Tibial nerve (tissue), 4 donors: ENCODE results near the gene NLRP1.

Experiments used
- EP300 ChIP-seq, 2 donors: sonication (generic); formaldehyde crosslinking; IDR thresholded peaks; one replicate each; pipeline ENCODE4 v1.6.1; 2017; ENCODE audit warnings: antibody characterized with exemption in 2 of 2, mild to moderate bottlenecking in 1 of 2
- POLR2A ChIP-seq, 2 donors: fragments of 450-650 bp; IDR thresholded peaks; one replicate each; pipeline ENCODE4 v1.6.1; 2017; ENCODE audit warnings: antibody characterized with exemption in 2 of 2, mild to moderate bottlenecking in 2 of 2, moderate library complexity in 2 of 2
- TF ChIP-seq, protein P1 (sequence below), 5 experiments: fragments of 200-600 bp in 3 of 5; fragments of 450-650 bp in 2 of 5; sonication (generic) in 3 of 5; IDR thresholded peaks; one replicate each; pipeline ENCODE4 v1.5.1; 2016 to 2019; ENCODE audit warnings: antibody characterized with exemption in 5 of 5, mild to moderate bottlenecking in 3 of 5, moderate library complexity in 2 of 5

DNA sequence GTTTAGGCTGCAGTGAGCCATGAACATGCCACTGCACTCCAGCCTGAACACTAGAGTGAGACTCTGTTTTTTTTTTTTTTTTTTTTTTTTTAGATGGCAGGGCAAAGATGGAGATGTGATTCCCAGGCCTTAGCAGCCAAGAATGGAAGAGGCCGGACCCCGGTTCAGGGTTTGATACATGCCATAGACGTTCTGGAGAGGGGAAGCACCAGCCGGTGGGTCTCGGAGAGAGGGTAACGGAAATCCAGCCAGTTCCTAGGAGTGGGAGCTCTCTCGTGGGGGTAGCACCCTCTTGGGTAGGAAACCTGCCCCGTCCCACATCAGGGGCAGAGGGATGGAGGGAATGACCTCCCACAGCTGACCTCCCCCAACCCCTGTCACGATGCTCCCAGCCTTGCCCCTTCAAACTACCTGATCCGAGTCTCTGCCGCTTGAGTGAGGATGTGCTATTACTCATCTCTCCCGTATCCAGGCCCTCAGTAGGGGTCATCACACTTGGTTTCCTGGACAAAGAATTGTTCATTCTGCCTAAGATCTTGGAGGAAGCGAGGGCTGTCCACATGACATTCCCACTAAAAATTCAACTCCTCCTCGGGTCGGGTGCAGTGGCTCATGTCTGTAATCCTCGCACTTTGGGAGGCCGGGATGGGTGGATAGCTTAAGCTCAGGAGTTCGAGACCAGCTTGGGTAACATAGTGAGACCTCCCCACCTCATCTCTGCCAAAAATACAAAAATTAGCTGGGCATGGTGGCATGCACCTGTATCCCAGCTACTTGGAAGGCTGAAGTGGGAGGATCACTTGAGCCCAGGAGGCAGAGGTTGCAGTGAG, 50.6 kb downstream of the NLRP1 start:
- TF ChIP-seq EP300 (IDR thresholded peaks at IDR 0.05) (no peak), POLR2A (IDR thresholded peaks at IDR 0.05) (no peak)
- TF ChIP-seq, protein P1, sequence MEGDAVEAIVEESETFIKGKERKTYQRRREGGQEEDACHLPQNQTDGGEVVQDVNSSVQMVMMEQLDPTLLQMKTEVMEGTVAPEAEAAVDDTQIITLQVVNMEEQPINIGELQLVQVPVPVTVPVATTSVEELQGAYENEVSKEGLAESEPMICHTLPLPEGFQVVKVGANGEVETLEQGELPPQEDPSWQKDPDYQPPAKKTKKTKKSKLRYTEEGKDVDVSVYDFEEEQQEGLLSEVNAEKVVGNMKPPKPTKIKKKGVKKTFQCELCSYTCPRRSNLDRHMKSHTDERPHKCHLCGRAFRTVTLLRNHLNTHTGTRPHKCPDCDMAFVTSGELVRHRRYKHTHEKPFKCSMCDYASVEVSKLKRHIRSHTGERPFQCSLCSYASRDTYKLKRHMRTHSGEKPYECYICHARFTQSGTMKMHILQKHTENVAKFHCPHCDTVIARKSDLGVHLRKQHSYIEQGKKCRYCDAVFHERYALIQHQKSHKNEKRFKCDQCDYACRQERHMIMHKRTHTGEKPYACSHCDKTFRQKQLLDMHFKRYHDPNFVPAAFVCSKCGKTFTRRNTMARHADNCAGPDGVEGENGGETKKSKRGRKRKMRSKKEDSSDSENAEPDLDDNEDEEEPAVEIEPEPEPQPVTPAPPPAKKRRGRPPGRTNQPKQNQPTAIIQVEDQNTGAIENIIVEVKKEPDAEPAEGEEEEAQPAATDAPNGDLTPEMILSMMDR (IDR thresholded peaks at IDR 0.05), result no peak
